IMR-90 (cell line): ENCODE data around the gene CRYBG2. TPM values are rescaled to one million over a fixed set of nuclear protein-coding genes. Genes with fewer than 3 reads are reported as not detected.

ENCODE experiments used
- ATAC-seq: fragments of 200-7000 bp; cut with Tn5 transposase; 2 replicates; pipeline ENCODE4 v1.9.1; 2020; ENCODE audit warnings: low read depth, mild to moderate bottlenecking, moderate library complexity
- BruUV-seq: library from RNA; stranded (reverse); fragments of 400-500 nt; replicated peaks from 2 replicates; lab custom pipeline; 2021; lab: Mats Ljungman, UMichigan
- CTCF ChIA-PET: fragments of 300-600 bp; formaldehyde crosslinking; extraction: SDS; loops from one replicate; lab custom pipeline; 2021; ENCODE audit warnings: antibody characterized with exemption; lab: Yijun Ruan, JAX
- POLR2A ChIA-PET: fragments of 300-600 bp; sonication (Branson Sonifier 250); formaldehyde crosslinking; loops from one replicate; lab custom pipeline; 2022; ENCODE audit warnings: antibody characterized with exemption; ENCODE audit not compliant: unreplicated experiment; lab: Charles Lee
- DNase-seq: peaks from one replicate; pipeline ENCODE4 v3.0.0; 2013
- H2AFZ ChIP-seq: replicated peaks from 2 replicates; pipeline ENCODE3; 2013; ENCODE audit warnings: low read length, mild to moderate bottlenecking; ENCODE audit not compliant: poor library complexity
- H2AK5ac ChIP-seq: 2 replicates; pipeline ENCODE4 v1.6.1; 2013; ENCODE audit warnings: low read depth, low read length, inconsistent platforms
- H2AK9ac ChIP-seq: replicated peaks from 2 replicates; pipeline ENCODE3; 2013; ENCODE audit warnings: mild to moderate bottlenecking, low read depth, low read length, moderate library complexity; ENCODE audit not compliant: poor library complexity
- H2BK120ac ChIP-seq: 2 replicates; pipeline ENCODE4 v1.6.1; 2013; ENCODE audit warnings: low read depth, low read length, inconsistent platforms
- H2BK15ac ChIP-seq: 3 replicates; pipeline ENCODE4 v1.6.1; 2013; ENCODE audit warnings: low read depth, low read length, inconsistent platforms
- H2BK20ac ChIP-seq: 2 replicates; pipeline ENCODE4 v1.6.1; 2013; ENCODE audit warnings: low read depth, mild to moderate bottlenecking, inconsistent platforms, low read length, moderate library complexity
- H2BK5ac ChIP-seq: 2 replicates; pipeline ENCODE4 v1.6.1; 2013; ENCODE audit warnings: mild to moderate bottlenecking, low read depth, low read length, inconsistent platforms; ENCODE audit not compliant: poor library complexity, severe bottlenecking
- H3K14ac ChIP-seq: replicated peaks from 2 replicates; pipeline ENCODE4 v1.6.1; 2013; ENCODE audit warnings: low read depth, low read length, inconsistent platforms
- H3K18ac ChIP-seq: 2 replicates; pipeline ENCODE4 v1.6.1; 2013; ENCODE audit warnings: low read depth, low read length, control low read depth
- H3K23ac ChIP-seq: 2 replicates; pipeline ENCODE4 v1.6.1; 2013; ENCODE audit warnings: low read depth, low read length, inconsistent platforms
- H3K27ac ChIP-seq: 2 replicates; pipeline ENCODE4 v1.5.1; 2013; ENCODE audit warnings: mild to moderate bottlenecking, control low read depth, low read length; ENCODE audit not compliant: insufficient read depth
- H3K27me3 ChIP-seq: 2 replicates; pipeline ENCODE4 v1.6.1; 2013; ENCODE audit warnings: low read length; ENCODE audit not compliant: control insufficient read depth, insufficient read depth
- H3K36me3 ChIP-seq: 2 replicates; pipeline ENCODE4 v1.6.1; 2013; ENCODE audit warnings: low read length, mixed read lengths; ENCODE audit not compliant: control insufficient read depth, insufficient read depth
- H3K4ac ChIP-seq: 2 replicates; pipeline ENCODE4 v1.6.1; 2013; ENCODE audit warnings: low read depth, low read length, inconsistent platforms
- H3K4me1 ChIP-seq: 2 replicates; pipeline ENCODE4 v1.6.1; 2013; ENCODE audit warnings: low read length, mixed read lengths; ENCODE audit not compliant: control insufficient read depth, insufficient read depth
- H3K4me2 ChIP-seq: 2 replicates; pipeline ENCODE4 v1.6.1; 2013; ENCODE audit warnings: low read depth, mild to moderate bottlenecking, control low read depth, low read length, moderate library complexity
- H3K4me3 ChIP-seq: 2 replicates; pipeline ENCODE4 v1.5.1; 2013; ENCODE audit warnings: low read depth, mild to moderate bottlenecking, control low read depth, low read length, moderate library complexity; ENCODE audit not compliant: insufficient read depth
- H3K56ac ChIP-seq: 2 replicates; pipeline ENCODE4 v1.6.1; 2013; ENCODE audit warnings: low read length, inconsistent platforms; ENCODE audit not compliant: insufficient read depth; ENCODE audit errors: extremely low read depth
- H3K79me1 ChIP-seq, 2 experiments: 2 replicates each; pipeline ENCODE4 v1.6.1; 2013; ENCODE audit warnings: low read length in 2 of 2, inconsistent platforms in 1 of 2, low read depth in 1 of 2
- H3K9ac ChIP-seq: 2 replicates; pipeline ENCODE4 v1.6.1; 2013; ENCODE audit warnings: low read depth, low read length, control low read depth
- H3K9me1 ChIP-seq: 2 replicates; pipeline ENCODE4 v1.6.1; 2013; ENCODE audit warnings: low read length, inconsistent platforms; ENCODE audit not compliant: insufficient read depth
- H3K9me3 ChIP-seq: 2 replicates; pipeline ENCODE4 v1.6.1; 2013; ENCODE audit warnings: low read length; ENCODE audit not compliant: control insufficient read depth, insufficient read depth
- H4K20me1 ChIP-seq: 2 replicates; pipeline ENCODE4 v1.6.1; 2013; ENCODE audit warnings: low read length, inconsistent platforms; ENCODE audit not compliant: insufficient read depth
- H4K5ac ChIP-seq: 2 replicates; pipeline ENCODE4 v1.6.1; 2013; ENCODE audit warnings: mild to moderate bottlenecking, low read depth, low read length, control low read depth
- H4K8ac ChIP-seq, 2 experiments: 2 replicates each; pipeline ENCODE4 v1.6.1; 2013; ENCODE audit warnings: low read depth in 2 of 2, low read length in 2 of 2, control low read depth in 1 of 2, inconsistent platforms in 1 of 2
- H4K91ac ChIP-seq: 2 replicates; pipeline ENCODE4 v1.6.1; 2013; ENCODE audit warnings: low read depth, low read length, inconsistent platforms; ENCODE audit not compliant: insufficient read depth
- BHLHE40 ChIP-seq: fragments of 150-350 bp; IDR thresholded peaks from 2 replicates; pipeline ENCODE4 v1.6.1; 2016; ENCODE audit warnings: mild to moderate bottlenecking, low read depth, low read length
- CEBPB ChIP-seq: IDR thresholded peaks from 2 replicates; pipeline ENCODE4 v1.6.1; 2012; ENCODE audit warnings: low read depth, low read length, improper control_type of control experiment
- CHD1 ChIP-seq: IDR thresholded peaks from 2 replicates; pipeline ENCODE4 v1.6.1; 2012; ENCODE audit warnings: low read depth, low read length, improper control_type of control experiment
- FOS ChIP-seq: fragments of 150-350 bp; IDR thresholded peaks from 2 replicates; pipeline ENCODE4 v1.6.1; 2016; ENCODE audit warnings: low read depth, low read length
- MAFK ChIP-seq: IDR thresholded peaks from 2 replicates; pipeline ENCODE4 v1.6.1; 2012; ENCODE audit warnings: low read depth, low read length, improper control_type of control experiment
- MAZ ChIP-seq: IDR thresholded peaks from 2 replicates; pipeline ENCODE4 v1.6.1; 2012; ENCODE audit warnings: low read depth, mild to moderate bottlenecking, low read length, improper control_type of control experiment, moderate library complexity, borderline replicate concordance
- MXI1 ChIP-seq: IDR thresholded peaks from 2 replicates; pipeline ENCODE4 v1.6.1; 2012; ENCODE audit warnings: low read depth, mild to moderate bottlenecking, low read length, moderate library complexity, borderline replicate concordance
- POLR2A ChIP-seq: IDR thresholded peaks from 2 replicates; pipeline ENCODE4 v1.6.1; 2012; ENCODE audit warnings: mild to moderate bottlenecking, low read depth, low read length
- RCOR1 ChIP-seq: IDR thresholded peaks from 2 replicates; pipeline ENCODE4 v1.6.1; 2012; ENCODE audit warnings: mild to moderate bottlenecking, low read length, improper control_type of control experiment; ENCODE audit not compliant: insufficient replicate concordance
- RFX5 ChIP-seq: IDR thresholded peaks from 2 replicates; pipeline ENCODE4 v1.8.0; 2012; ENCODE audit warnings: low read depth, mild to moderate bottlenecking, low read length, moderate library complexity
- WGBS, 2 experiments: methylation state at CpG; one replicate each; pipeline versions ENCODE4 v1.1.5 to v1.1.7; 2013; ENCODE audit warnings: missing lambda C conversion rate in 2 of 2; ENCODE audit not compliant: insufficient read length in 1 of 2; ENCODE audit errors: extremely low coverage in 2 of 2; 5-methylcytosine and 5-hydroxymethylcytosine counted together
- dilution Hi-C: fragments of 300-500 bp; cut with HindIII; formaldehyde crosslinking; loops from one replicate; pipeline ENCODE4 v1.14.3; 2018; ENCODE audit warnings: low sequenced_read_pairs; ENCODE audit not compliant: unreplicated experiment
- in situ Hi-C: fragments of 300-500 bp; cut with MboI; formaldehyde crosslinking; loops from 3 replicates; pipeline ENCODE4 v1.14.3; 2019; ENCODE audit warnings: low sequenced_read_pairs, inconsistent platforms, mixed read lengths
- intact Hi-C: fragments of 100-400 bp; cut with micrococcal nuclease; formaldehyde crosslinking; loops from 2 replicates; pipeline ENCODE4 v1.10.0; 2022
- polyA plus RNA-seq, 3 experiments: library from polyadenylated mRNA; depleted of rRNA; stranded (reverse); fragments of >200 nt; gene quantifications; 2 replicates each; pipeline ENCODE4 v1.2.3, GENCODE V29; 2012; ENCODE audit warnings: low replicate concordance in 1 of 3
- total RNA-seq: library from RNA; depleted of rRNA; stranded (reverse); fragments of >200 nt; gene quantifications from 2 replicates; pipeline ENCODE4 v1.2.3, GENCODE V29; 2012
- TF ChIP-seq, protein P1 (sequence below): fragments of 150-350 bp; IDR thresholded peaks from 2 replicates; pipeline ENCODE4 v1.6.1; 2016; ENCODE audit warnings: low read depth, mild to moderate bottlenecking, low read length, moderate library complexity, borderline replicate concordance
- TF ChIP-seq, protein P2 (sequence below): fragments of 150-350 bp; IDR thresholded peaks from 2 replicates; pipeline ENCODE4 v1.6.1; 2017; ENCODE audit warnings: mild to moderate bottlenecking, antibody characterized with exemption, low read length, low read depth

Gene CRYBG2
- total and polyA plus RNA-seq, 2 of the 4 experiments (the other 2 are of a cell fraction) = not detected

- Histone ChIP-seq H3K4me3 (no peak overlapping the region), H3K9me3 (no peaks in the 10 kb centered on the region), H2AK5ac (no peak overlapping the region), H3K27me3 (peaks cover 27% of the 10 kb centered on the region), H3K36me3 (no peaks in the 10 kb centered on the region), H4K91ac (no peak overlapping the region), H4K8ac (peak overlapping the region in 1 of 2 experiments; percentile 9; a peak in 1 of 4 replicates), H3K14ac (peak overlapping the region; percentile 66; the same call in 1 of the 2 replicates), H3K4ac (peak overlapping the region; percentile 34), H2BK5ac (no peak overlapping the region), H2AK9ac (no peak overlapping the region), H2AFZ (no peak overlapping the region), H2BK120ac (peak overlapping the region; percentile 13; the same call in 1 of the 2 replicates), H4K5ac (no peak overlapping the region), H3K9ac (no peak overlapping the region), H2BK15ac (no peak overlapping the region; the same call in 2 of the 3 replicates), H3K18ac (no peak overlapping the region), H3K4me1 (peaks cover 9% of the 10 kb centered on the region), H3K23ac (no peak overlapping the region), H3K79me1 (no peaks in the 10 kb centered on the region), H3K27ac (no peak overlapping the region), H3K4me2 (no peak overlapping the region), H4K20me1 (no peaks in the 10 kb centered on the region; the same call in 1 of the 2 replicates), H2BK20ac (peak overlapping the region; percentile 3), H3K56ac (no peak overlapping the region), H3K9me1 (peaks cover 9% of the 10 kb centered on the region; the same call in 1 of the 2 replicates)
- dilution Hi-C loops (no loop called here), intact Hi-C loops (no loop called here), in situ Hi-C loops (no loop called here)
- DNase-seq (peak; percentile 24), ATAC-seq (no peak; the same call in 1 of the 2 replicates)
- POLR2A ChIA-PET = no interaction called here
- CTCF ChIA-PET = no interaction called here
- BruUV-seq = no TSS peak
- TF ChIP-seq BHLHE40 (no peak), CEBPB (no peak), MAFK (no peak), MAZ (no peak), MXI1 (no peak), POLR2A (no peak), FOS (no peak), RFX5 (no peak), CHD1 (no peak), RCOR1 (no peak)
- TF ChIP-seq, protein P1, sequence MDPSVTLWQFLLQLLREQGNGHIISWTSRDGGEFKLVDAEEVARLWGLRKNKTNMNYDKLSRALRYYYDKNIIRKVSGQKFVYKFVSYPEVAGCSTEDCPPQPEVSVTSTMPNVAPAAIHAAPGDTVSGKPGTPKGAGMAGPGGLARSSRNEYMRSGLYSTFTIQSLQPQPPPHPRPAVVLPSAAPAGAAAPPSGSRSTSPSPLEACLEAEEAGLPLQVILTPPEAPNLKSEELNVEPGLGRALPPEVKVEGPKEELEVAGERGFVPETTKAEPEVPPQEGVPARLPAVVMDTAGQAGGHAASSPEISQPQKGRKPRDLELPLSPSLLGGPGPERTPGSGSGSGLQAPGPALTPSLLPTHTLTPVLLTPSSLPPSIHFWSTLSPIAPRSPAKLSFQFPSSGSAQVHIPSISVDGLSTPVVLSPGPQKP = no peak
- TF ChIP-seq, protein P2, sequence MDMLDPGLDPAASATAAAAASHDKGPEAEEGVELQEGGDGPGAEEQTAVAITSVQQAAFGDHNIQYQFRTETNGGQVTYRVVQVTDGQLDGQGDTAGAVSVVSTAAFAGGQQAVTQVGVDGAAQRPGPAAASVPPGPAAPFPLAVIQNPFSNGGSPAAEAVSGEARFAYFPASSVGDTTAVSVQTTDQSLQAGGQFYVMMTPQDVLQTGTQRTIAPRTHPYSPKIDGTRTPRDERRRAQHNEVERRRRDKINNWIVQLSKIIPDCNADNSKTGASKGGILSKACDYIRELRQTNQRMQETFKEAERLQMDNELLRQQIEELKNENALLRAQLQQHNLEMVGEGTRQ = no peak
- 93% methylated on average over 2 of the region's 9 CpGs; no CpG with 5 or more reads in 1 of the 2 experiments for WGBS, 2 experiments
Measured at GRCh38 chr1:26350701-26351589, 3.0 kb downstream of the CRYBG2 start.
